Activated CD4-positive, CD25-positive, alpha-beta regulatory T cell treated with anti-CD3 and anti-CD28 coated beads, Interleukin-2, amount 50 U/mL, for 16 hours (primary cell): Measurements from ENCODE around the gene ZBTB38.

ENCODE experiments used
- DNase-seq: peaks from one replicate; pipeline ENCODE4 v3.0.0-alpha.2; 2020; ENCODE audit warnings: low read depth, low spot score

Gene ZBTB38

DNA sequence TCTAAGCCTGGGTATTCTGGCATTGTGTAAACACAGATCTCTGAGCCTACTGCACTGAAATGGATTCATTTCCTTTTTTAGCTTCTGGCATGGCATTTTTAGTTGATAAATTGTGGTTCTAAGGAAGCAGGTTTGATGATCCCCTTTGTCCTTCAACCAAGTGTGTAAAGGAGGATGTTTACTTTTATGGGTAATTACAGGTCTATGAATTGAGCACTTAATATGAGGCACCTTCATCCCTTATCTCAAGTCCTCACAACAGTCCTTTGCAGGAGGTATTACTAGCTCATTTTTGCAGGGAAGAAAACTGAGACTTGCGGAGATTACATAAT, 30.8 kb upstream of the ZBTB38 start:
- no peak for DNase-seq

DNA sequence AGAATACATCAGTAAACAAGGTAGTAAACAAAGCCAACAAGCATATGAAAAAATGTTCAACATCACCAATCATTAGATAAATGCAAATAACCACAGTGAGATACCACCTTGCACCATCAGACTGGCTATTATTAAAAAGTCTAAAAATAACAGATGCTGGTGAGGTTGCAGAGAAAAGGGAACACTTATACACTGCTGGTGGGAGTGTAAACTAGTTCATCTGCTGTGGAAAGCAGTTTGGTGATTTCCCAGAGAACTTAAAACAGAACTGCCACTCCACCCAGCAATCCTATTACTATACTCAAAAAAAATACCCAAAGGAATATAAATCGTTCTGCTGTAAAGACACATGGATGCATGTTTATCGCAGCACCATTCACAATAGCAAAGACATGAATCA, 30.3 kb upstream of the ZBTB38 start:
- no peak for DNase-seq

DNA sequence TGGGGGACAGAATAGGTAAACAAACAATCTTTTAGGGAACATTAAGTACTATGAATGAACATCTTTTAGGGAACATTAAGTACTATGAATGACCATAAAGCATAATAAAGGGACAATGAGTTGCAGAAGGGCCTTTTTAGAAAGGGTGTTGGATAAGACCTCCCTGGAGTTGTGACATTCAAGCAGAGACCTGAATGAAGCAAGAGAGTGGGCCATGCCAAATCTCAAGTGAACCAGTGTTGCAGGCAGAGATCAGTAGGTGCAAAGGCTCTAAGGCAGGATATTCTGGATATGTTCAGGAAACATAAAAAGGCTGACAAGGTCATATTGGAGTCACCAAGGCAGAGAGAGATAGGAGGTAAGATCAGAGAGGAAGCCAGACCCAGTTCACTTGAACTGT, 29.4 kb upstream of the ZBTB38 start:
- DNase-seq = no peak

DNA sequence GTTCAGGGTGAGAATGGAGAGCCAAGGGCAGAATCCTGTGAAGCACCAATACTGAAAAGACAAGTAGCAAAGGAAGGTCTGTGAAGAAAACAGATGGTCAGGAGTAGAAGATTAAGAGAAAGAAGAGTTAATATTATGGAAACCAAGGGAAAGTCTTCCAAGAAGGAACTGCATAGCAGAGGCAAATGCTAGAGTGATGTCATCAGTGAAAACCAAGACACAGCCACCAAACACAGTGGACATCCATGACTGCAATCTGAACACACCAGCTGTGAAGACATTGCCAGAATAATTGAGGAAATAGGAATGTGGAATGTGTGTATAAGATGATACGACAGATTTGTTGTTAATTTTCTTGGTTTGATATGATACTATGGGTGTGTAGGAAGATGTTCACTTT, 26.8 kb upstream of the ZBTB38 start:
- DNase-seq = no peak

DNA sequence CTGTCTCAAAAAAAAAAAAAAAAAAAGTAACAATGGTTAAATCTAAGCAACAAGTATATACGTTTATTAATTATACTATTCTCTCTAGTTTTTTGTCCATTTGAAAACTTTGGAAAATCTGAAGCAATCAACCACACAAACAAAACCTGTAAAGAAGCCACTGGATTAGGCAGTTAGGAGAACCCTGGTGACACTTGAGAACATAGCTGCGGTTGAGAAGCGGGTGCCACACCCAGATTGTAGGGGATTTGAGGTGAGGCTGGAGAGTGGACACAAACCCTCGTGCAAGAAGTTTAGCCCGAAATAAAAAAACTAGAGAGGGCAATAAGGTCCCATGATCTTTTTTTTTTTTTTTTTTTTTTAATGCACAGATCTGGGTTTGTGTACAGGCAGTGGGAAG, 25.9 kb upstream of the ZBTB38 start:
- DNase-seq = no peak

DNA sequence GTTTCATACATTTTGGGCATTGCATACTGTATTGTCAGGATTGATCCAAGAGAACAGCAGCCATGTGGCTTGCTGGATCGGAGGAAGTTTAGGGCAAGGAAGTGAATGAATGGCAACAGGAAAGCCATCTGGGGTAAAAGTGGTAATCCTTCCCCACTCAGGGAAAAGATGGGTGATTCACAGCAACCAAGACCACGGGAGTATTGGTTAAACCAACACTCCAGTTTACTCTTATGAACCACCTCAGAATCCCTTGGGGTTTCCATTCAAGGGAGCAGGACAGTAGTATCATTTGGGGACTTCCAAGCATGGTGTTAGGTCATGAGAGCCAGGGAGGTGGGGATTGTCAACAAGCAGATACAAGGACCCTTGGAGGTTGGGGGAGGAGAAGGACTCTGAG, 25.2 kb upstream of the ZBTB38 start:
- DNase-seq = no peak

DNA sequence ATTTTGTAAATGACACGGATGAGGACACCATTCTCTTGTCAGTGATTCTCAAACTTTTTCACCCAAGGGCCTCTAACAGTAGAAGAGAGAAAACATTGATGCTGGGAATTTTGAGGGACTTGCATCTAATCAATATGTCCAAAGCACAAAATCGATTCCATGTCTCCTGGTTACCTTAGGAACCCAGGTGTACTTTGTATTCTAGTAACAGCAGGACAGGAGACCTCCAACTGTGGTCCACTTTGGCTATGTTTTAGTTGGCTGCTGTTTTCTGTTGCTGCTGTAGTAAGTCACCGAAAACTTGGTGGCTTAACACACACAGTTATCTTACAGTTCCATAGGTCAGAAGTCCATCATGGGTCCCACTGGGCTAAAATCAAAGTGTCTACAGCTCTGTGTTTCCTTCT, 24.4 kb upstream of the ZBTB38 start:
- DNase-seq = no peak

DNA sequence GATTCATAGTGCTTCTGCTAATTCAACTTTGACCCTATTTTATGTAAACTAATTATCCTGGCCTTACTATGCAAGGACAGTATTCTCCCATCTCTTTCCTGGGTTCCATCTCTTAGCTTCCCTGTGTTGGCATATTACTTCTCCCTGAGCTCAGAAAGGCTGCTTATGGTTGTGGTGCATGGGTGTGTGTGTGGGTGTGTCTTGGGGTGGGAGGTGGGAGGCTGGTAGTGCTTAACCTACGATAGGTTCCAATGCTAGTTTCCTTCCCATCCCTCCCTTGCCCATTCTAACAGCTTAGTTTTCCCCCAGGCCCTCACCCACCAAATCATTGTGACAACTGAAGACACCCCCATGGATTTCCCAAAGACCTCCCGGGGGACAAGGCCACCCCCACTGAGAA, 22.8 kb upstream of the ZBTB38 start:
- no peak for DNase-seq

DNA sequence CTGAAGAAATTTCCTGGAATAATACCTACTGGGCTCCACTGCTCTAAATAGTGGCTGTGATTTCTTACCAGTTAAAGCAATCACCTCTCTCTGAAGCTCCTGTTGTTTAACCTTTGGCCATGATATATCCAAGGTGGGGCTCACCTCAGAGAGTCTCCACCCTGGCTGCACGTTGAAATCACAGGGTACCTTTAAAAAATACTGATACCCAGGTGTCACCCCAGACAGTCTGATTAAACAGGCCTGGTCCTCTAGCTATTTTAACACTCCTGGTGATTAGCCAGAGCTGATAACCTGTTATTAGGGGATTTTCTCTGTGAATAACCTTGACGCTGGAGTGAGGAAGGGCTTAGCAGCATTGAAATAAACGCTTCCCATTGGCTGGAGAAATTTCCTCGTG, 22.3 kb upstream of the ZBTB38 start:
- DNase-seq = no peak

DNA sequence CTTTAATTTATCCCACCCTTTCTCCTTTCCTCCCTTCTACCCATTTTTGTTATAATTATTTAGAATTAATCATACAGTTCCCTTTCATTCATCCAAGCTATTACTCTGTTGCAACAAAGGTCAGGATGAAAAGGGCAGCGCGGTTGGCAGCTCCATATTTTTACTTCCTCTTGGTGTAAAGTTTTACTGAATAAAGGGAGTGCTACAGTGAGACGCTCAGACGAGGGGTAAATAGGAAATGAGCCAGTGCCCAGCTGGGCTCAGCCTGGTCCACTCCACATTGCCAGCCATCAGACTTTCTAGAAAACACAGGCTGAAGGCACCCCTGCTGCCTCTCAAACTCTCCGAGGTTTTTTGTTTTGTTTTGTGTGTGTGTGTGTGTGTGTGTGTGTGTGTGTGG, 21.9 kb upstream of the ZBTB38 start:
- no peak for DNase-seq

DNA sequence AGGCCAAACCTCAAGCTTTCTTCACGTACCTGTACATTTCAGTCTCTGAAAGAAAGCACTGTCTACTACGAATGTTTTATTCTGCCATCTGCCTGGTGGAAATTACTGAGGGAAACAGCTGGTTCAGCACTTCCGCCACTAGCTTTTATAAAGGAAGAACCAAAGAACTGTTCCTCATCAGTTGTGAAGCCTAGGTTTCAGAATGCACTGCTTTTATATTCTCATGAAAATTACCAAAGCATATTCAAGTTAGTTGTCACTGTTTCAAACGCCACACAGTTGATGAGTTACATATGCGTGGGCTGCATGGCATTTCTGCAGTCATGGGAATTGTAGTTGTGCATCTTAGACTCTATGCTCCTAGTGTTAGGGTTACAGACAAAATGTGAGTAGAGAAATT, 21.5 kb upstream of the ZBTB38 start:
- no peak for DNase-seq

DNA sequence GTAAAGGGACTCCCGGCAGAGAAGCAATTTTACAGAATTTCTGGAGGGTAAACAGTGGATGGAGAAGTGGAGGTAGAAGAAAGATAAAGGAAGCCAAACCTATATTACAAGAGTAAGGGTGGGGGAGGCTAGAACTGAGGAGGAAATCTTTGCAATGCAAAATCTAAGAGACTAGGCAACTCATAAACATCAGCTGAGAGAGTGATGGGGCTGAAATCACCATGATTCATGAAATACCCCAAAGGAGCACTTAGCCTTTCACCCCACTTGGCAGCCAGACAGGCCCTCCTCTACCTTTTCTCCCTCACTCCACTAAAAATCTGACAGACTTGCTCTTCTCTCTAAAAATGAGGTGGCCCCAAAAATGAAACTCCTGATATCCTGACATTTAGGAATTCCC, 19.5 kb upstream of the ZBTB38 start:
- DNase-seq = no peak

DNA sequence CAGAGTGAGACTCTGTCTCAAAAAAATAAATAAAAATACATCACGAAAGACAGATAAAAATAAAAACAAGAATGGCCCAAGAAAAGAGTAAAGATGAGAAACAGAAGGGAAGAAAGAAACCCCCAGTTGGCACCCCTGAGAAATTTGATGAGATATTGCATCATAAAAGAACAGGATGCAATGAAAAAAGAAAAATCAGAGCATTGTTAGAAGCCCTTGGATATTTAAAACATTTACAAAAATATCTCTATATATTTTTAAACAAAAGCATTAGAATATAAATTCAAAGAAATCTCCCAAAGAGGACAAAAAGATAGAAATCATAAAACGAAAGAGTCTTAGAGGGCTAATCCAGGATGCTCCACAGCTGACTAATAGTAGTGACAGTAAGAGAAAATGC, 18.6 kb upstream of the ZBTB38 start:
- DNase-seq = no peak

DNA sequence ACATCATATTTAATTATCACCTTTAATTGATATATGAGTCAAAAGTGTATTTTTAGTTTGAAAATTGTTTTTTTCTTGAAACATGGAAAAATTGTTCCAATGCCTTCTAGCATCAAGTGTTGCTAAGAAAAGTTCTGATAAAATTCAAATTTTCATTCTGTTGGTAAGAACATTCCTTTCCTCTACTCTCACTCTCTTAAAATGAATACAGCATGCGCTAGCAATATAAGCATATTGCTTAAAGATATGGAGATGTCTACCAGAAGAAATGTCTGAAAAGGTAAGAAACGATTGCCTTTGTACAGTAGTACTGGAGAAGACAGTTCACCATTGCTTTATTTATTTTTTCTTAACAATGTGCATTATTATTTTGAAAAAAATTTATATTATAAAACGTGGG, 17.6 kb upstream of the ZBTB38 start:
- no peak for DNase-seq

DNA sequence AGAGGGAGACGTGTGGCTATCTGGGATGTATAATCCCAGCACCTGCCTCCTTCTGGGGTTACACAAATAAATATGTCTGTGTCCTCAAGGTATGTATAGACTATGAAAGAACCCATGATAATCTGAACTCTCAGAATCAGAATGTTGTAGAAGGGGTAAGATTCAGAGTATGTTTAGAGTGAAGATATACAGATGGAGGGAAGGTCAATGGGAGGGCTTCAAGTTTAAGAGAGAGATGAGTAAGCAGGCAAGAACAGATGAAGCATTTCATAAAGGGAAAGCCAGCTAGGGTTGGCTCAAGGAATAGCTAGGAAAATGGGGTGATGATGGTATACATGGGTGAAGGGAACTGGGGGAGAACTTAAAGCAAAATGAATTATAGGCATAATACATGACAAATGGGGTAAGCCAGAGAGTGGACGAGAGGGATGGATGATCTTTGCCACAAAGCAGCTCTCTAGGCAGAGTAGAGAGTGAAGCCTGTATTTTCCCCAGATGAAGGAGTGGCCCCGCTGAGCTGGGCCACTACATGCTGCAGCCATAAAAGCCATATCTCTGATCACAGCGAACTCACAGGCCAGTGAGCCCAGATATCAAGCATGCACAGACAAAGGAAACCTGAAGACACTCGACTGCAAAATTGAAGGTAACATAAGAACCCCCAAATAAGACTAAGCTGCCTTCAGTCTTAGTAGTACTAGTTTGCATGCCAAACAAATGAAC, 15.9 kb upstream of the ZBTB38 start:
- DNase-seq = no peak

DNA sequence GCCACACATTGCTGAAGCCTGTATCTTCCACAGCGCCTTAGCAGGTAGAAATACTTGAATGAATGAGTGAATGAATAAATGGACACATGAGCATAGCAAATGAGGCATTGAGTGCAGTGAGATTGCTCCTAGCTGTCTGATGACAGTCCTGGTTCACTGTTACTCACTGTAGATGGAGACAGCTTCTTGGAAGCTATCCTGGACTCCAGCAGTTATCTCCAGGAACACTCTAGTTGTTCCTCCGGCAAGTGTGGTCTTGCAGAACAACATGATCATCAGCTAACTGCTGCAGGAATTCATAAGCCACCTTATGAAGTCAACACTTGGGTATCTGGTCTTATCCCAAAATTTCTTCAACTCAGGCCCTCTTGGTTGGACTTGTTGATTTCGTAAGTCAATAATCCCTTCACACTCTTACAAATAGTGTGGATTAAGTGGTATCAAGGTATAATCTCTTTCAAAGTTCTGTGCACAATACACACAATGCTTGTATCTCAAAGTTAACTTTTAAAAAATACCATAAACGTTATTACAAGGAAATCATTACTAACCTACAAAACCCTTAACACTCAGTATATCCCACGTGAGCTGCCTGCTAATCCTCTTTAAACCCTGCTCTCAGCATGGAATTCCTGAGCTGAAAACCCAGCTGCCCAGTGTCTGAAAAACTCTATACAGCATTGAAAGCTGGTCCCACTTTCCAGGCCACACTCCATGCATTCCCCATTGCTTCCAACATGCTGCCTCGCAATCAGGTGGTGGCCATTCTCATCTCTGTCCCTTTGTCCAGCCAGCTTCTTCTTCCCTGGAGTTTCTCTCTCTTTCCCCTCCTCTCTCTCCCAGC, 14.4 kb upstream of the ZBTB38 start:
- DNase-seq = no peak

DNA sequence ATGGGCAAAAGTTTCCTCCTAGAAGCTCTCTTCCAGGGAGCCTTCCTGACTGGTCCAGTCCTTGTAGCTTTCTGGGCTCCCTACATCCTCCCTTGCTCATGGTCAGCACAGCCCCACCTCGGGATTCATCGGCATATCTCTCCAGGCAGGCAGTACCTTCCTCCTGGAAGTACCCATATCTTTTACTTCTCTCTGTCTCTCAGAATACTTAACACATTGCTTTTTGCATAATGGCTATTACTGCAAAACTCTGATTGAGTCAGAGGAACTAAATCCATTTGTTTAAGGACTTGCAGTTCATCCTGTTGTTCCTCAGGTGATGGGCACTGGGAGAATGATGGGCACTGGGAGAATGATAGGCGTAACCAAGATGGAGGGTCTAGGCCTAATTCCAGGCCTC, 13.8 kb upstream of the ZBTB38 start:
- DNase-seq = no peak

DNA sequence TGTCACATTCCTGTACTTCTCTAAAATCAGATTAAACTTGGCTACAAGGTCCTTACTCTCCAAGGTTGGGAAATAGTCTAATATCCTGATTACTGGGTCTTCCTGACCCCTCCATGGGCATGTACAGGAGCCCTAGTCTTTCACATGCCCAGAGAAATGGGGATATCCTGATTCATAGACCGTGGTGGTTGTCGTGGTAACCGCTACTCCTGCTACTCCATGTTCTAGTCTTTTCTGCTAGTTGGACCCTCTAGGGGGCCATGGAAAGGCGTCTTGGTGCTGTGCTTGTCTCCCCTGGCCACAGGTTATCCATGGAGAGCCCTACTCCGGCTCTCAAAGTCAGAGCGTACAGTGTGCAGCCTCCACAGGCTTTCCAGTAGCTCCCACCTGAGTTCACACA, 13.1 kb upstream of the ZBTB38 start:
- no peak for DNase-seq

DNA sequence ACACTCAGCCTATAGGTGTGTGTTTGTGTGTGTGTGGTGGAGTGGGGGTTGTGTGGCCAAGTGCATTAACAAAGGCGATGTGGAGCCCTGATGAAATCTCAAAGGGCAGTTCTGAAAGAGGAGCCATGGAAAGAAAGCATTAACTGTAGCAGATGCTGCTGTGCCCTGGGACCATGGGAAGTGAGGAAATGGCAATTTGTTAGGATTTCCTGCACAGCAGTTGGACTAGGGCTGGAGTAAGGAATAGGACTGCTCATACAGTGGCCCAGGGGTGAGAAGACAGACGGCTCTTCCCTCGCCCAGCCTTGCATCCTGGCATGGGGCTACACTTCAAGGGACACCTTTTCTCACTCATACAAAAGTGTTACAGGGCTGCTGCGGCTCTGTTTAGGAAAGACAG, 12.3 kb upstream of the ZBTB38 start:
- no peak for DNase-seq

DNA sequence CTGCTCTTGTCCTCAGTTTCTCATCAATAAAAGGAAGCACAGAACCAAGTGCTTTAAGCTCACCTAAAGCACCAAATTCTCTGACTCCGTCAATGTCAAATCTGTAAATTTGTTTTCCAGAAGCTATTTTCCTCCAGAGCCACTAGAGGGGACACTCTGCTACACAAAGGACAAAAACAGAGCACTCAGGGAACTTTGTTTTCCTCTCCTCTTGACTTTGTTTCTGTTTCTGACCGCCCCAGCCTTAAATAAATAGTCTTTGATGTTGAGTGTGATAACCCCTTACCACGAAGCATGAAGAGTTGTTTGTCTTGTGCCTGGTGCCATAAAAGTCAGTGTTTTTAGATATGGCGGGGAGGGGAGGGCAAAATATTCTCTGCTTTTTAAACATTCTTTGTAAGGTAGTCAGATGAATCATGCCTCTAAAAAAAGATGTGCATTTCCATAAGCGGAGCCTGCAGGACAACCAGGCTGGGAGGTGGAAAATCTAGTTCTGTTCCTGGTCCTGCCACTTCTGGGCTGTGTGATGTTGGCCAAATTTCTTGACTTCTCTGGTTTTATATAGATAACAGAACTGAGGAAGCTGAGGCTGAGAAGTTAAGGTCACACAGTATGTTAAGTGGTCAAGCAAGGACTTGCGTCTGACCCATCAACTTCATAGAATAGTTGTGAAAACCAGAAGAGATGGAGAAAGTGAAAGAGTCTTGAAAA, 7.3 kb upstream of the ZBTB38 start:
- DNase-seq = no peak

DNA sequence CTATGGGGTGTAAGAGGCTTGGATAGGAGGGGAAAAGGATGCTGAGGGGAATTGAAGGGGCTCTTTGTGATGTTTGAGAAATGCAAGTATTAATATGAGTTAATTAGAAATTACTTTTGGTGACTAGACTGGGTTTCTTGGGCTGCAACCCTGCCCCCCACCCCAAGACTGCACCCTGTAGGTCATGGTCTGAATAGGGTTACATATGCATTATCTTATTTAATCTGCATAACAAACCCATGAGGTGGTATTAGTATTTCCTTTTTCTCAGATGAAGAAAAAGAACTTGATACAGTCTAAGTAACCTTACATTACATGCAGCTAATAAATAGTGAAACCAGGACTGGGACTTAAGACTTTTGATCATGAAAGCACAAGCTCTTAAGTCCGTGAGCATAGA, 5.6 kb upstream of the ZBTB38 start:
- no peak for DNase-seq

DNA sequence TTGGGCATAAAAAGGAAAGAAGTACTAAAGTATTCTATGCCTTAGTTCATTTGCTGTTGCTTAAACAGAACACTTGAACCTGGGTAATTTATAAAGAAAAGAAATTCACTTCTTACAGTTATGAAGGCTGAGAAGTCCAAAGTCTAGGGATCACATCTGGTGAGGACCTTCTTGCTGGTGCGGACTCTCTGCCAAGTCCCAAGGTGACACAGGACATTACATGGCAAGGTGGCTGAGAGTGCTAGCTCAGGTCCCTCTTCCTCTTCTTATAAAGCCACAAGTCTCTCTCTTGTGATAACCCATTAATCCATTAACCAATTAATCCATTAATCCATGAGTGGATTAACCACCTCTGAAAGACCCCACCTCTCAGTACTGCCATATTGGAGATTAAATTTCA, 3.1 kb upstream of the ZBTB38 start:
- no peak for DNase-seq
